Measurements from ENCODE around the gene LRP2.

The LRP2 gene

DNA sequence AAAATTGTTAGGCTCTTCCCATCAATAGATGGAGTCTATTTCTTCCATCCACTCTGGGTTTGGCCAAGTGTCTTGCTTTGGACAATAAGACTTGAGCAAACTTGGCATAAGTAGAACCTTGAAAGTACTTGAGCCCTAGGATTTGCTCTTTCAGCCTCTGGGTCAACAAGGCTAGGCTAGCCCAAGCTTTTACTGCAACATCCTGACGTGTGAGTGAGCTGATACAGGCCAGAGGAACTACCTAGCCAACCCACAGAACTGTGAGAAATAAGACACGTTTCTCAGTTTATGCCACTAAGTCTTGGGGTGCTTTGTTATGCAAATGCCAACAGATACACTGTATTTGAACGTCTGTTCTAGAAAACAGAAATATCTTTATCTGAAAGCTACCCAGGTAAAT lies 71.9 kb downstream of the LRP2 start:
- no peak for DNase-seq (ENCODE audit: low spot score)
- TF ChIP-seq, protein P1, sequence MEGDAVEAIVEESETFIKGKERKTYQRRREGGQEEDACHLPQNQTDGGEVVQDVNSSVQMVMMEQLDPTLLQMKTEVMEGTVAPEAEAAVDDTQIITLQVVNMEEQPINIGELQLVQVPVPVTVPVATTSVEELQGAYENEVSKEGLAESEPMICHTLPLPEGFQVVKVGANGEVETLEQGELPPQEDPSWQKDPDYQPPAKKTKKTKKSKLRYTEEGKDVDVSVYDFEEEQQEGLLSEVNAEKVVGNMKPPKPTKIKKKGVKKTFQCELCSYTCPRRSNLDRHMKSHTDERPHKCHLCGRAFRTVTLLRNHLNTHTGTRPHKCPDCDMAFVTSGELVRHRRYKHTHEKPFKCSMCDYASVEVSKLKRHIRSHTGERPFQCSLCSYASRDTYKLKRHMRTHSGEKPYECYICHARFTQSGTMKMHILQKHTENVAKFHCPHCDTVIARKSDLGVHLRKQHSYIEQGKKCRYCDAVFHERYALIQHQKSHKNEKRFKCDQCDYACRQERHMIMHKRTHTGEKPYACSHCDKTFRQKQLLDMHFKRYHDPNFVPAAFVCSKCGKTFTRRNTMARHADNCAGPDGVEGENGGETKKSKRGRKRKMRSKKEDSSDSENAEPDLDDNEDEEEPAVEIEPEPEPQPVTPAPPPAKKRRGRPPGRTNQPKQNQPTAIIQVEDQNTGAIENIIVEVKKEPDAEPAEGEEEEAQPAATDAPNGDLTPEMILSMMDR (IDR thresholded peaks at IDR 0.05; ENCODE audit: extremely low read depth, insufficient read depth, missing control alignments) = no peak
- in situ Hi-C loops (cut with MboI; ENCODE audit: low pct_unique_long_range_greater_than_20kb, low sequenced_read_pairs, unreplicated experiment) = no loop called here

- in situ Hi-C loops (cut with MboI; ENCODE audit: low pct_unique_long_range_greater_than_20kb, low sequenced_read_pairs, unreplicated experiment) = no loop called here
- DNase-seq (ENCODE audit: low spot score) = no peak
- TF ChIP-seq, protein P1 (IDR thresholded peaks at IDR 0.05; ENCODE audit: extremely low read depth, insufficient read depth, missing control alignments) = no peak
These were observed 74.7 kb downstream of the LRP2 start for GRCh38 chr2:169287666-169288065.

- TF ChIP-seq, protein P1 (IDR thresholded peaks at IDR 0.05; ENCODE audit: extremely low read depth, insufficient read depth, missing control alignments) = no peak
- in situ Hi-C loops (cut with MboI; ENCODE audit: low pct_unique_long_range_greater_than_20kb, low sequenced_read_pairs, unreplicated experiment) = no loop called here
- DNase-seq (ENCODE audit: low spot score) = no peak
These were observed 75.6 kb downstream of the LRP2 start for GRCh38 chr2:169286624-169287231.

GRCh38 chr2:169285531-169286235 lies 76.7 kb downstream of the LRP2 start:
- TF ChIP-seq, protein P1 (IDR thresholded peaks at IDR 0.05; ENCODE audit: extremely low read depth, insufficient read depth, missing control alignments) = no peak
- DNase-seq (ENCODE audit: low spot score) = no peak
- in situ Hi-C loops (cut with MboI; ENCODE audit: low pct_unique_long_range_greater_than_20kb, low sequenced_read_pairs, unreplicated experiment) = no loop called here

- TF ChIP-seq, protein P1 (IDR thresholded peaks at IDR 0.05; ENCODE audit: extremely low read depth, insufficient read depth, missing control alignments) = no peak
- no peak for DNase-seq (ENCODE audit: low spot score)
- in situ Hi-C loops (cut with MboI; ENCODE audit: low pct_unique_long_range_greater_than_20kb, low sequenced_read_pairs, unreplicated experiment) = no loop called here
These were observed 81.8 kb downstream of the LRP2 start for GRCh38 chr2:169280502-169280901.

GRCh38 chr2:169275696-169276444 lies 86.5 kb downstream of the LRP2 start:
- in situ Hi-C loops (cut with MboI; ENCODE audit: low pct_unique_long_range_greater_than_20kb, low sequenced_read_pairs, unreplicated experiment) = no loop called here
- TF ChIP-seq, protein P1 (IDR thresholded peaks at IDR 0.05; ENCODE audit: extremely low read depth, insufficient read depth, missing control alignments) = peak; percentile 13
- DNase-seq (ENCODE audit: low spot score) = no peak

All from GM13977 (cell line).